GM18907 (cell line): ENCODE data around the gene PTPRE.
"Not testable (repeated sequence)": the region's sequence is repeated elsewhere in the genome, so short reads cannot be mapped to it uniquely, and the experiment has no call there.

ENCODE experiments used
- ATAC-seq: cut with Tn5 transposase; IDR thresholded peaks from one replicate; pipeline ENCODE4 v1.9.1; 2021; ENCODE audit warnings: mild to moderate bottlenecking, moderate library complexity; ENCODE audit not compliant: unreplicated experiment

PTPRE gene

DNA sequence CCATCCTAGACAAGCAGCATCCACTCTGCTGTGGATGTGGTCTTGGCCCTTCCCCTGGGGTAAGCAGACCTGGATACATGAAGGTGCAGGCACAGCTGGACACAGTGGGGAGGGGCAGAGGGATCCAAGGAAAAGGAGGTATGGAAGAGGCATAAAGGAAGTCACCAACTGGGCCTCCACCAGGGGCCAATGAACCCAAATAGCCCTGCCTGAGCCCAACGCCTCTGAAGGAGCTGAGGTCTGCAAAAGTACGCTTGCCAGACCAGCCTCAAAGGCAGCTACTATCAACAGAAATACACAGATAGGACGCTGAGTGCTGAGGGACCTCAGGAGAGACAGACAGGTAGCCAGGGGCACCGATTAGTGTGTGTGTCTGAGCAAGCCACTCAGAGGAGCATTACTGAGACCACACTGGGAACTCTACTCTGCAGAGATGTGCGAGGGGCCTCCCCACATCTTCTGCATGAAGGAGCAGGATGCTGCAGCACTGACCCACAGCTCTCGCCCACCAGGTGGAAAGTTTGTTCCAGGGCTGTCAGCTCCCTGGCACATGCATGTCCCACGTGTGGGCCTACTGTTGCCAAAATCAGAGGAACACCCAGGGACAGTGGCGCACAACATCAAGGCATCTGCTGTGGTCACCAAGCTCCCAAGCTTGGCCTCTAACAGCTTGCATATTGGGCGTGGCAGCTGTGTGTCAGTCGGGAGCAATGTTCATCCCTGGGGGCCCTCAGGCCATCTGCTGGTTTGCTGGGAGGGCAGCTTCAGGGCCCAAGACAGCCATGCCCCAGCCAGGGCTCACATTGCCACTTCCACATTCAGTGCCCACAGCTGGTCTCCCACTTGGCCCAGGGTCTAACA is 179.3 kb downstream of the PTPRE start:
- ATAC-seq: no peak

- ATAC-seq: no peak
These were observed 180.4 kb downstream of the PTPRE start for GRCh38 chr10:128087146-128087883.

DNA sequence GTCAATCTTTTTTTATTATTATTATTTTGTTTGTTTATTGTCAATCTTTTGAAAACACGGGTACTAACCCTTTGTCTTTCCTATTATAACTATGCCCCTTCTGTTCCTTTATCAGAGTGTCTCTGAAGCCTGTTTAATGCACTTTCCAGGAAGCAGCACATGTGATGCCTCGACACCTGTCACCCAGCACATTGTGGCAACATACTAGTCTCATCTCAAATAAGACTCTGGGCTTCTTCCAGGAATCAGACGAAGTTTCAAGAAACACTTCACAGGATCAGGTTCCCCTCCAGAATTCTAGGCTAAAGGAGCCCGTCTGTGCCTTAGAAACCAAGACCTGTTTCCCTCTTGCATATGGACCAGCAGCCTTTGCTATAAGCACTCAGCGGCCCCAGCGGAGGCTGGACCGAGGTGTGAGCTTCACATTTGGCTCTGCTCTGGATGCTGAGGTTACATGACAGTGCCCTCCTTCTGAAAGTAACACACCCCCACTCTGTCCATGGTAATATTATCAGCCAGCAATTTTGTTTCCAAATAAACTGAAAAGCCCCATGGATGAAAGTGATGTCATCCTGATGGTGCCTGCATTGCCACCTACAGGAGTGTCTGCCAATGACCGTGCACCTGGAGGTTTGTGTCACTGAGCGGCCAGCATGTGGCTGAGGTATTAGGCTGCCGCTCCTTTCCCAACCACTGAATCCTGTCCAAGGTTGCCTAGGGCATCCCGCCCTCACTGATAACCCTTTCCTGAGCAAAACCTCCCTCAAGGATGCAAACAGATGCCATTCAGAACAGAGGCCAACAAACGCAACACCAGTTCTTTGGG is 181.2 kb downstream of the PTPRE start:
- no peak for ATAC-seq

- no peak for ATAC-seq
These were observed 184.8 kb downstream of the PTPRE start for GRCh38 chr10:128091636-128092210.

DNA sequence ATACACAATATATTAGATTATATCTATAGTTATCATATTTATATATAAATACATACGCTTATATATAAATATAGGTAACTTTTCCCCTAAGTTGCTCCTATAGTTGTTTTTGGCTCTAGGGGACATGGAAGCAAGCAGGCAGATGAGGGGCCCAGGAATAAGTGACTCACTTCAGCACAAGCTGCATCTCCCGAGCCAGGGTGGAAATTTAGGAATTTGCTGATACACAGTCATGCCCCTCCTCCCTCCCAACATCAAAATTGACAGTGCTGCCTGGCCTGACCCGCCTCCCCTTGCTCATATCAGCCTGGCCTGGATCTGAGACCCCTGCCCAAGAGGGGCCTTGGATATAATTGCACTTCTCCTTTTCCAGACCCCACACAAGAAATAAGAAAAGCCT is 185.6 kb downstream of the PTPRE start:
- no peak for ATAC-seq

- ATAC-seq: not testable (repeated sequence)
These were observed 187.7 kb downstream of the PTPRE start for GRCh38 chr10:128094596-128094995.

GRCh38 chr10:128095027-128095752 is 188.3 kb downstream of the PTPRE start:
- ATAC-seq: peak; percentile 46

DNA sequence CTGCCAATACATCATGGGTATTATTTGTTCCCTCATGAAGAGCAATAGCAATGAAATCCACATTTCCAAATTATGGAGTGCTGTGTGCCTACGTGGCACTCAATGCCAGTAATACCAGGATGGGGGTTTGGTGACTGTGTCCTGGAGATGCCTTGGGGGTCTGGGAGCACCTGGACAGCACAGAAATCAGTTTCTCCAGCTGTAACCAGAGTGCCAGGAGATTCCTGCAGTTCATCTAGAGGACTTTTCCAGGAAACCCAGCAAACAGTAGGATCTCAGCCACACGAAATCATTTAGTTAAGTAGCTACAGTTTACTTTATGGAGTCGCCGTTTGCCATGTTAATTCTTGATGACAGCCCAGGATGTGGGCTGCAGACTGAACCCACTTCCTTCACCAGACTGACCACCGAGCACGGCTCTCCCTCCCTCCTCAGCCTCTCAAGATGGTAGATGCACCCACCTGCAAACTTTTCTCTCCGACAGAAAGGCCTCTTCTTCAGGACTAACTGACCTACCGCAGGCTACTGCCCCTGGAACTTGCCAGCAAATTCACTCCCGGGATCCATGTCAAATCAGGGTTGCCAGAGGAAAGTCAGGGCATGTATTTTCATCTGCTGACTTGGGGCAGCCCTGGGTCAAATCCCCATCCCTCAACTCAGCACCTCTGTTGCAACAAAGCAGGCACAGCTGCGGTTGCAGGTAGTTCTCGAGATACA is 189.0 kb downstream of the PTPRE start:
- ATAC-seq: peak; percentile 89

DNA sequence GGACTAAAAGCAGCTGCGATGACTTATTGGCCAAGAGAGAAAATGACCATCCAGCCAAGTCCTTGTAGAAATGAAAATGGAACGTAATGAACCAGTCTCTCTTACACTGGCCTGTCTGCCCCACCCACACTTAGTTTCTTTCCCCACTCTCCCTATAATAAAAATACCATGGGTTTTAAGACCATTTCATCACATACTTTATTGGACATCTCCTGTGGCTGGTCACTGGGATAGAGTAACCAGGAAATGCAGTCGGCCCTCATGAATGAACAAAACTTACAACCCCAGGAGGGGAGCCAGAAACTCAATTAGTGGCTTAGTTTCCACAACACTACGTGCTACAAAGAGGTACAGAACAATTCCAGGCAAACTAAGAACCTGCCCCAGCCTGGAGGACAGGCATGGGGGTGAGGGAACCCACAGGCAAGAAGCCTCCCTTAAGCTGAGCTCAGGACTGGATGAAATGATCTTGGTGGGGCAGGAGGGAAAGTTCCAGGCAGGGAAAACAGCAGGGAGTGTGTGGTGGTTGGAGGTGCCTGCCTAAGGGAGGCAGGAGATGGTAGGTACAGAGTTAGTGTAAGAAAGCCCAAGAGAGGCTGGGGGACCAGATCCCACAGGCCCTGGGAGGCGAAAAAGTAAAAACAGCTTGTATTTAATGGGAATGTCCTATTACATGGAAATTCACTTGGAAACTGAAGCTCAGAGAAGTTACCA is 189.7 kb downstream of the PTPRE start:
- no peak for ATAC-seq

DNA sequence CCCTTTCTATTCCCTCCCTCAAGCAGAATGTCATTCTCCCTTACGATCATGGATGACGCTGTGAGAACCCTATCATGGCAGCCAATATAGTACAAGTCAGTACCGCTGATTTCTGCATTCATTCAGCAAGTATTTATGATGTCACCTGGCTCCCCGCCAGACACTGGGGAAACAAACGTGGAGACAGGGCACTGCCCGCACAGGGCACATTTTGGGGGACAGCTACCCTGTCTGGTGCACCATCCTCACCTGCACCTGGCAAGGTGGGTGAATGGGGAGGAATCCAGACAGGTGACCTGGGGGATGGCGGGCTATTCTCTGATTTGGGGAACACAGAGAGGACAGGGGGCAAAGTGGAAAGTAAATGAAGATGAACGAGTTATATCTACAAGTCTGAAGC is 190.9 kb downstream of the PTPRE start:
- ATAC-seq: no peak

DNA sequence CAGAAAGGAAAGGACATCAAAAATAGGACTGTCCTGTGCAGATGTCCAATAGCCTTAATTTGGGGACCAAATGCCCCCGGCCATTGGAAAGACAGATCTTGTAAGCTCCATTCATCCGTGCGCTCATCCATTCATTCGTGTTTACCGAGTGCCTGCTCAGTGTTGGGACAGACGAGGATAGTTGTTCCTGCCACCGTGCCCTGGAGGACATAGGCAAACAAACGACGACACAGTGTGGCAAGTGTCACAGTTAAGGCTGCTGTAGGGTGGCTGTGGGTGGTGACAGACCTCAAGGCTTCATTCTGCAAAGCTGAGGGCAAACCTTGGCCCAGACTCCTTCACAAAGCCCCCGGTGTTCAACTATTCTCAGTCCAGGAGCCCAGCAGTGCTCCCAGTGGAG is 191.7 kb downstream of the PTPRE start:
- no peak for ATAC-seq

GRCh38 chr10:128099901-128100300 is 193.0 kb downstream of the PTPRE start:
- no peak for ATAC-seq

DNA sequence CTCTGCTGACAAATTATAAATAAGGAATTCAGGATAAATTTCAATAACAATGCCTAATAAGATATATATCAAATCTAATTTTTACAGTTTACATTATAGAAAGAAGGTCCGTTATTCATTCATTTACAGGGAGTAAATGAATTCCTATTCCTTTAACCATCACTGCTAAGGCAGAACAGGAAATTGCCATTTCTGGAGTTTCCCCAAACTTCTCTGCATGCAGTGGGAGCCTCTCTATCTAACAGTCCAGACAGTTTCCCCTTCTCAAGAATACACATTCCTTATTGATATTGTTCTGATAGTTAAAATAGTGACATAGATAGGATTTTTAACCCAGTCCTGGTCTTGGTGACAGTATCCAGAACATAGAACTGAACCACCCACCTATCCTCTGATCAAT is 195.0 kb downstream of the PTPRE start:
- ATAC-seq: no peak

GRCh38 chr10:128102480-128103228 is 195.8 kb downstream of the PTPRE start:
- ATAC-seq: no peak

DNA sequence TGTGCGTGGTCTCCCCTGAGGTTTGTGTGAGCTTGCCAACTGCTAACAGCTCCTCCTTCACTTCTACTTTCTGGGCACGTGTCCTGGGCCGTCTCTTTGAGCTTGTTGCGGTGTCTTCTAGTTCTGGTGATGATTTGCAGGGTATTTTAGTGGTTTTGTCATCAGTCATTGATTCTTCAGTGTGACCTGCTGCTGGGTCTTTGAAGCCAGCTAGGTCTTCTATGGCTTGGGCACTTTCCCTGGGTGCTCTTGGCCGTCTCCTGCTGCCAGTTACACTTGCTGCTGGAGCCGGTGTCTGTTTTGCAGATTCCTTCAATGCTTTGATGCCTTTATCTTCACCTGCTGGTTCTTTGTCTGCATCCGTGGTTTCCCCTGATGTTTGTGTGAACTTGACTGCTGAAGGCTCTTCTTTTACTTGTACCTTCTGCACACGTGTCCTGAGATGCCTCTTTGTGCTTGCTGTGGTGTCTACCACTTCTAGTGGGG is 196.4 kb downstream of the PTPRE start:
- no peak for ATAC-seq

GRCh38 chr10:128105383-128105782 is 198.5 kb downstream of the PTPRE start:
- ATAC-seq: no peak

GRCh38 chr10:128109707-128110106 is 202.8 kb downstream of the PTPRE start:
- no peak for ATAC-seq

- ATAC-seq: no peak
These were observed 203.4 kb downstream of the PTPRE start for GRCh38 chr10:128110339-128110738.
